Lung (tissue), 12 donors: ENCODE data around the gene AGBL3. TPM values are rescaled to one million over a fixed set of nuclear protein-coding genes. Genes with fewer than 3 reads are reported as not detected.

Experiments used
- ATAC-seq: fragments of 200-7000 bp; cut with Tn5 transposase; one replicate; pipeline ENCODE4 v1.9.1; 2020; ENCODE audit warnings: moderate number of reproducible peaks; ENCODE audit not compliant: insufficient read depth, low FRiP score
- DNase-seq, 3 donors: peaks; one replicate each; pipeline ENCODE4 v3.0.0-alpha.2; 2013 to 2017
- H3K27ac ChIP-seq, 2 donors: one replicate each; pipeline ENCODE4 v1.5.1; 2013; ENCODE audit warnings: mild to moderate bottlenecking in 2 of 2, moderate library complexity in 2 of 2, control low read depth in 1 of 2, inconsistent platforms in 1 of 2, low read depth in 1 of 2, low read length in 1 of 2
- H3K27me3 ChIP-seq, 3 donors: one replicate each; pipeline ENCODE4 v1.5.1; 2013; ENCODE audit warnings: low read length in 2 of 3; ENCODE audit not compliant: control insufficient read depth in 3 of 3, insufficient read depth in 3 of 3
- H3K36me3 ChIP-seq, 4 donors: one replicate each; pipeline ENCODE4 v1.5.1; 2013; ENCODE audit warnings: low read length in 4 of 4, mild to moderate bottlenecking in 1 of 4, moderate library complexity in 1 of 4; ENCODE audit not compliant: control insufficient read depth in 4 of 4, insufficient read depth in 4 of 4
- H3K4me1 ChIP-seq, 5 donors: one replicate each; pipeline ENCODE4 v1.5.1; 2013; ENCODE audit warnings: low read length in 5 of 5, mild to moderate bottlenecking in 2 of 5, moderate library complexity in 1 of 5; ENCODE audit not compliant: control insufficient read depth in 5 of 5, insufficient read depth in 5 of 5
- H3K4me3 ChIP-seq: one replicate; pipeline ENCODE4 v1.5.1; 2013; ENCODE audit warnings: mild to moderate bottlenecking, control low read depth, moderate library complexity
- H3K9ac ChIP-seq, 2 donors: one replicate each; pipeline ENCODE4 v1.5.1; 2013; ENCODE audit warnings: low read length in 2 of 2, control low read depth in 1 of 2; ENCODE audit not compliant: insufficient read depth in 1 of 2
- H3K9me3 ChIP-seq, 4 donors: one replicate each; pipeline ENCODE4 v1.5.1; 2013; ENCODE audit warnings: low read length in 3 of 4, mild to moderate bottlenecking in 1 of 4, moderate library complexity in 1 of 4; ENCODE audit not compliant: control insufficient read depth in 4 of 4, insufficient read depth in 3 of 4
- CTCF ChIP-seq: IDR thresholded peaks from 2 replicates; pipeline ENCODE4 v1.5.1; 2012; ENCODE audit warnings: mild to moderate bottlenecking; ENCODE audit errors: control extremely low read depth, extremely low read depth
- WGBS, 2 donors: extraction: QIAGEN DNeasy Blood & Tissue Kit; methylation state at CpG; one replicate each; pipeline ENCODE4 v1.1.7; 2013; 5-methylcytosine and 5-hydroxymethylcytosine counted together
- polyA plus RNA-seq, 2 donors: library from polyadenylated mRNA; stranded (reverse); fragments of 200-250 nt; gene quantifications; one replicate each; pipeline ENCODE4 v1.2.1, GENCODE V29; 2013
- total RNA-seq, 2 donors: library from RNA; depleted of rRNA in 1 of 2; stranded (reverse); fragments of >200 nt in 1 of 2; gene quantifications; one replicate each; pipeline ENCODE4 v1.2.1, GENCODE V29; 2014 to 2021
- donor health status: control.
- donor health status: control.
- donor health status: Bipolar disorder and iron deficiency.
- donor health status: healthy.
- donor health status: DM: yes; HTN: yes; CAD: no.

The AGBL3 gene
- total and polyA plus RNA-seq, 4 donors = 1.3 to 5.2 (median 2.8) TPM

DNA sequence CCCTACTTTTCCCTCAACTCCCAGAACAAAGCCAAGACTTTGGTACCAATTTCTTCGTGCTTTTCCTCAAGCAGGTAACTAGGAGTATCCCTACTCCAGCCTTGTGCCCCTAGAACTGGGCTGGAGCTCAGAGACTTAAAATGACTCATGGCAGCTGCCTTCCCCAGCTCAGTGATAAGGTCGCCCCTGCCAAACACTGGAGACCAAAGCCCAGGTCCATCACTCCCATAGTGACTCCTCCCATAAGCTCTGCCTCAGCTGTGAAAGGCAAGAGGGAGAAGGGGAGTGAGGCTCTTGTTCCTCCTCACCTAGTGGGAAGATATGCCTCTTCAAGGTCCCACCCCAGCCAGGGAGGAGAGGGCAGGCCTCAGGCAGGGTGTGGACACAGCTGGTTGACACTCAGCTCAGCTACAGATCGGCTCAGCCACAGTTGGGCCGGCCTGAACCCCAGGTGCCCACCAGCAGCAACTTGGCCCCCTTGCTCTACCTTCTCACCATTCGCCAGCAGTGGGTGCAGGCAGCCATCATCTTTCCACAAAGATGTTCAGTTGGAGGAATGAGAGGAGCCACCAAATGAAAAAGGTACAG lies 198.0 kb downstream of the AGBL3 start:
- peaks cover 6 to 19% (median 13%) of the 10 kb centered on the region in 4 donors for H3K9me3 ChIP-seq
- H3K36me3 ChIP-seq = peaks cover 27 to 55% (median 41%) of the 10 kb centered on the region in 4 donors
- no peak overlapping the region for H3K27ac ChIP-seq
- TF ChIP-seq CTCF = no peak
- no peaks in the 10 kb centered on the region for H3K27me3 ChIP-seq
- WGBS, 2 donors = 95 to 99% methylated on average over 5 of the region's 5 CpGs
- DNase-seq (no peak), ATAC-seq (no peak)
- H3K4me3 ChIP-seq = no peak overlapping the region
- no peaks in the 10 kb centered on the region for H3K4me1 ChIP-seq
- no peak overlapping the region for H3K9ac ChIP-seq

Other genes starting within 250 kb of the AGBL3 start
- gene CALD1, start 206.9 kb upstream of the AGBL3 start, total RNA-seq = 100 to 1,000 TPM; 127 to 173 TPM
- gene CALD1, start 206.9 kb upstream of the AGBL3 start, polyA plus RNA-seq = 10 to 100 TPM; 56.4 to 57.3 TPM
- gene TMEM140, start 161.6 kb downstream of the AGBL3 start, total RNA-seq = 10 to 100 TPM; 16.1 to 19.7 TPM
- gene TMEM140, start 161.6 kb downstream of the AGBL3 start, polyA plus RNA-seq = 10 to 100 TPM; 17.4 to 35.2 TPM
- gene CYREN, start 184.2 kb downstream of the AGBL3 start, total RNA-seq = 10 to 100 TPM; 40.0 to 50.2 TPM
- gene CYREN, start 184.2 kb downstream of the AGBL3 start, polyA plus RNA-seq = 10 to 100 TPM; 22.4 to 39.5 TPM
- 10 to 100 TPM; 28.0 to 47.8 TPM for gene WDR91, start 225.0 kb downstream of the AGBL3 start, total RNA-seq
- 10 to 100 TPM; 11.3 to 15.1 TPM for gene WDR91, start 225.0 kb downstream of the AGBL3 start, polyA plus RNA-seq
- not detected for gene STRA8, start 247.3 kb downstream of the AGBL3 start, total RNA-seq
- not detected for gene STRA8, start 247.3 kb downstream of the AGBL3 start, polyA plus RNA-seq